ENCODE results near the gene KLHL41.

Gene KLHL41

GRCh38 chr2:169480079-169480465 lies 29.4 kb upstream of the KLHL41 start:
- no peaks in the 10 kb centered on the region for H3K79me2 ChIP-seq (ENCODE audit: low read length)
- peak overlapping the region; percentile 76 for H3K4me3 ChIP-seq (ENCODE audit: low read length)
- no peaks in the 10 kb centered on the region for H3K9me3 ChIP-seq (replicated peaks; ENCODE audit: insufficient read depth, low read length)
- peak overlapping the region; percentile 54; the same call in 1 of the 2 replicates for H3K9ac ChIP-seq (ENCODE audit: low read length)
- no peaks in the 10 kb centered on the region for H3F3A ChIP-seq (ENCODE audit: insufficient read depth, low read length)
- no peaks in the 10 kb centered on the region for H3K9me2 ChIP-seq (replicated peaks; ENCODE audit: insufficient read depth, low read length)
- no peaks in the 10 kb centered on the region for H4K20me1 ChIP-seq (ENCODE audit: insufficient read depth, low read length)
- H3K27me3 ChIP-seq (replicated peaks; ENCODE audit: insufficient read depth, low read length) = no peaks in the 10 kb centered on the region
- no peaks in the 10 kb centered on the region for H3K4me1 ChIP-seq (ENCODE audit: low read length)
- DNase-seq = no peak
- H2AFZ ChIP-seq (ENCODE audit: low read length) = peak overlapping the region; percentile 99
- no peak overlapping the region for H3K27ac ChIP-seq (ENCODE audit: low read length)
- H3K4me2 ChIP-seq (ENCODE audit: low read depth, low read length) = peak overlapping the region; percentile 69
- H3K36me3 ChIP-seq (replicated peaks; ENCODE audit: insufficient read depth, low read length) = no peaks in the 10 kb centered on the region
- TF ChIP-seq EZH2 (optimal IDR thresholded peaks at IDR 0.05; ENCODE audit: low read depth, low read length) = no peak
- no peak for TF ChIP-seq CTCF (IDR thresholded peaks at IDR 0.05; ENCODE audit: low read length)
- no peak for TF ChIP-seq EZH2phosphoT487 (IDR thresholded peaks at IDR 0.05; ENCODE audit: low read length)

GRCh38 chr2:169485650-169486138 lies 23.8 kb upstream of the KLHL41 start:
- no peak for TF ChIP-seq EZH2phosphoT487 (IDR thresholded peaks at IDR 0.05; ENCODE audit: low read length)
- TF ChIP-seq CTCF (IDR thresholded peaks at IDR 0.05; ENCODE audit: low read length) = no peak
- TF ChIP-seq EZH2 (optimal IDR thresholded peaks at IDR 0.05; ENCODE audit: low read depth, low read length) = no peak
- Histone ChIP-seq H3K4me3 (ENCODE audit: low read length) (no peak overlapping the region), H3K27me3 (replicated peaks; ENCODE audit: insufficient read depth, low read length) (no peaks in the 10 kb centered on the region), H3K36me3 (replicated peaks; ENCODE audit: insufficient read depth, low read length) (no peaks in the 10 kb centered on the region), H3F3A (ENCODE audit: insufficient read depth, low read length) (no peaks in the 10 kb centered on the region), H3K4me2 (ENCODE audit: low read depth, low read length) (no peak overlapping the region), H3K9me3 (replicated peaks; ENCODE audit: insufficient read depth, low read length) (no peaks in the 10 kb centered on the region), H3K79me2 (ENCODE audit: low read length) (no peaks in the 10 kb centered on the region), H3K27ac (ENCODE audit: low read length) (no peak overlapping the region), H3K9me2 (replicated peaks; ENCODE audit: insufficient read depth, low read length) (no peaks in the 10 kb centered on the region), H3K4me1 (ENCODE audit: low read length) (no peaks in the 10 kb centered on the region), H2AFZ (ENCODE audit: low read length) (no peak overlapping the region), H4K20me1 (ENCODE audit: insufficient read depth, low read length) (no peaks in the 10 kb centered on the region), H3K9ac (ENCODE audit: low read length) (no peak overlapping the region)
- DNase-seq = no peak

- Histone ChIP-seq H3K79me2 (ENCODE audit: low read length) (no peaks in the 10 kb centered on the region), H3K4me2 (ENCODE audit: low read depth, low read length) (no peak overlapping the region), H4K20me1 (ENCODE audit: insufficient read depth, low read length) (no peaks in the 10 kb centered on the region), H3K4me1 (ENCODE audit: low read length) (no peaks in the 10 kb centered on the region), H3F3A (ENCODE audit: insufficient read depth, low read length) (no peaks in the 10 kb centered on the region), H2AFZ (ENCODE audit: low read length) (no peak overlapping the region), H3K9me2 (replicated peaks; ENCODE audit: insufficient read depth, low read length) (no peaks in the 10 kb centered on the region), H3K27me3 (replicated peaks; ENCODE audit: insufficient read depth, low read length) (no peaks in the 10 kb centered on the region), H3K27ac (ENCODE audit: low read length) (no peak overlapping the region), H3K9me3 (replicated peaks; ENCODE audit: insufficient read depth, low read length) (no peaks in the 10 kb centered on the region), H3K9ac (ENCODE audit: low read length) (no peak overlapping the region), H3K36me3 (replicated peaks; ENCODE audit: insufficient read depth, low read length) (no peaks in the 10 kb centered on the region), H3K4me3 (ENCODE audit: low read length) (no peak overlapping the region)
- DNase-seq = no peak
- TF ChIP-seq CTCF (IDR thresholded peaks at IDR 0.05; ENCODE audit: low read length) = no peak
- TF ChIP-seq EZH2 (optimal IDR thresholded peaks at IDR 0.05; ENCODE audit: low read depth, low read length) = no peak
- TF ChIP-seq EZH2phosphoT487 (IDR thresholded peaks at IDR 0.05; ENCODE audit: low read length) = no peak
These were observed 23.0 kb upstream of the KLHL41 start for GRCh38 chr2:169486487-169486886.
